ENCODE data around the gene ALK.

DNA sequence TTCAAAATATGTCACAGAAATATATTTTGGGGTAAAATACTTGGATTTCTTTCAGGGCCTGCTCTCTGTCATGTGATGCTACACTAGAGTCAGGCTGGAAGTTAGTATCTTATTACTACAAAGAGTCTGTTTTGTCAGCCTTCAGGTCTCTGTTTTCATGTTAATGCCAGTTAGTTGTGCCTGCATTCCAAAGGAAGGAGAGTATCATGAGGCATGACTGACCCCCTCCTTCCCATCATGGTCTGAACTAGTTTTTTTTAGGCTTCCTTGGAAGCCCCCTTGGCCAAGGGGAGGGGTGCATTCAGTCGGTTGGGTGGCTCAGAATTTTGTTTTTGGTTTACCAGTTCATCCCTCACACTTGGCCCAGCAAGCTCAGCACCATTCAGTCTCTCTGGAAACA is 318.0 kb downstream of the ALK start:
- TF ChIP-seq POLR2A (IDR thresholded peaks at IDR 0.05; ENCODE audit: low read length) (no peak), GATA1 (IDR thresholded peaks at IDR 0.05; ENCODE audit: low read depth, low read length) (no peak)
